M059J (cell line): ENCODE data around the gene IQGAP2. TPM values are rescaled to one million over a fixed set of nuclear protein-coding genes. Genes with fewer than 3 reads are reported as not detected.
"Not testable (repeated sequence)": the region's sequence is repeated elsewhere in the genome, so short reads cannot be mapped to it uniquely, and the experiment has no call there.

Experiments
- DNase-seq: peaks from one replicate; pipeline ENCODE4 v3.0.0-alpha.2; 2012; ENCODE audit warnings: low read depth
- total RNA-seq: library from RNA; depleted of rRNA; stranded (reverse); fragments of >200 nt; shearing (Covaris generic); gene quantifications from 2 replicates; pipeline ENCODE4 v1.2.3, GENCODE V29; 2014

The IQGAP2 gene
- total RNA-seq, 1 experiment from 2014 or later, result 0.52 TPM

DNA sequence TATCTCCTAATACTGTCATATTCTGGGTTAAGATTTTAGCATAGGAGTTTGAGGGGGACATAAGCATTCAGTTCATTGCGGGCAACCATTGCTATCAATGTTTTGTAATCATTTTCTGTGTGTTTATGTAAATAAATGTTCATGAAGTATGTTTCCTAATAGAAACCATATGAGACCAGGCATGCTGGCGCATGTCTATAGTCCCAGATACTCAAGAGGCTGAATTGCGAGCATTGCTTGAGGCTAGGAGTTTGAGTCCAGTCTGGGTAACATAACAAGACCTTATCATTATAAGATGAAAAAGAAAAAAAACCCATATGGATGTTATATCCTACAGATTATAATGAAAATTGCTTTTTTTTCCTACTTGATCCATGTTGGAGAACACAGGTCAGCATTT is 129.0 kb downstream of the IQGAP2 start:
- DNase-seq, result no peak

DNA sequence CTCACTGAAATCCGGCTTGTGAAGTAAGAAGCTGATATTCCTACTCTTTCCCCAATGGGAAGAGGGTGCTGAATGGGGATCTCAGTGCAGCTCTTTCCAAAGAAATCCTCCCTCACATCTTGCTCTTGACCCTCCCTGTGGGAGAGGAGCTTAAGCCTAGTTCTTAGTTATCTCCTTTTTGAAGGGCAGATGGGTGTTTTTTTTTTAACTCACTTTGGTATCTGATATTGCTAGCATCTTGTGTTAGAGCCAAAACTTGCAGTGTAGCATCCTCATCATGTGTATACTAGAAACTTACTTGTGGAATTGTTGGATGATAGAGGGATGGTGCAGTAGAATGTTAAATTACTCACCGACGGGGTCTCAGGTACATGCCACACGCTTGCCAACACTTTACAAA is 129.9 kb downstream of the IQGAP2 start:
- DNase-seq, result no peak

DNA sequence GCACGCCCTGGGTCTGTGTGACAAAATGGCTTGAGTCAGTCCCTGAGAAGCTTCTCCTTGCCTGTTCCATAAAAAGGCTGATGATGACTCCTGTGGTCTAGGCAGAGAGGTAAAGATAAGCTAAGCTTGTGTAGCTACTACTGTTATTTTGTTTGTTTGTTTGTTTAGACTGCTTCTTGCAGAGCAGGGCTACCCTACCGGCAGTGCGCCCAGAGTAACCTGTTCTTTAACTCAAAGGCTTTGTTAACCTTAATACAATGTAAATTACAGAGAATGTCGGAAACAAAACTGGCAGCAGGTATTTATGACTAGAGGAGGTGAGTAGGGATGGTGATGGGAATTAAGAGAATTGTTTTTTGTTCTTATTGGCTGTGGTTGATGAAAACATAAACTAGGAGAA is 132.5 kb downstream of the IQGAP2 start:
- no peak for DNase-seq

- DNase-seq, result no peak
Observed at GRCh38 chr5:76537073-76537543, 134.0 kb downstream of the IQGAP2 start.

GRCh38 chr5:76542241-76542640 is 139.2 kb downstream of the IQGAP2 start:
- no peak for DNase-seq

DNA sequence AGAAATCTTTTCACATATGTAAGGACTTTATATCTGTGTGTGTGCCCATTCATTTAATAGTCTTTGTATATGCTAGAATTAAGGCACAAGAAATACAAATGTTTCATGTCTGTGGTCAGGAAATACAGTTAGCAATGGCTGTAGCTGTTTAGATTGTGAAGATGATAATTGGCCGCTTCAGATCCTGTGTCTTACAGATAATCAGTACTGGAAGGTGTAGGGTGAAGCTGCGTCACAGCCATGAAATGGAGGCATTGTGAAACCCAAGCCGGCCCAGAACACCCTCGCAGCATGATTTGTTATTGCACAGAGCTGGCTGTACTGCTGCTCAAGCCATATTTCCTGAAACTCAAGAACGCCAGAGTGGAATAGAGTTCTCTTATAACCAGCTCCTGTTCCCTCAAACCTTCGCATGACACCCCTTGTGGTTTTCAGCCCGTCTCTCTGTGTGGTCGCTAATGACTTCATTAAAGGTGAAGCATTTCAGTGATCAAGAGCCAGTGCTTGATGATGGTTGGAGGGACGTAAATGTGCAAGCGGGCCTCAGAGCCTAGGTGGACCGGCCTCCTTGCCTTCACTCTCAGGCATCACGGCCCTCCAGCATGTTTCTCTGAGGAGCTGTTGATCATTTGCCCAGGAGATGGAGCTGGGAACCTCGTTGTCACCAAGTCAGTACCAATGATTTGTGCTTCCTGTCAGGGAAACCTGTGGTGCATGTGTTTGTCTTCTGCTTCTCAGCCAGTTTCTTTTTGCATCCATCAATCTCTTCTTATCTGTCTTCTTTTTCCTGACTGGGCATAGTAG is 140.0 kb downstream of the IQGAP2 start:
- DNase-seq, result no peak

GRCh38 chr5:76544268-76544926 is 141.3 kb downstream of the IQGAP2 start:
- DNase-seq, result peak; percentile 21

- DNase-seq, result no peak
Observed at GRCh38 chr5:76545184-76545583, 142.1 kb downstream of the IQGAP2 start.

- no peak for DNase-seq
Observed at GRCh38 chr5:76546497-76547102, 143.5 kb downstream of the IQGAP2 start.

- no peak for DNase-seq
Observed at GRCh38 chr5:76547242-76547890, 144.3 kb downstream of the IQGAP2 start.

- no peak for DNase-seq
Observed at GRCh38 chr5:76547891-76548524, 144.9 kb downstream of the IQGAP2 start.

- DNase-seq, result no peak
Observed at GRCh38 chr5:76548525-76549229, 145.6 kb downstream of the IQGAP2 start.

- not testable (repeated sequence) for DNase-seq
Observed at GRCh38 chr5:76550881-76551280, 147.8 kb downstream of the IQGAP2 start.

GRCh38 chr5:76552546-76552945 is 149.5 kb downstream of the IQGAP2 start:
- DNase-seq, result no peak

- DNase-seq, result no peak
Observed at GRCh38 chr5:76553251-76553650, 150.2 kb downstream of the IQGAP2 start.

GRCh38 chr5:76555114-76555513 is 152.0 kb downstream of the IQGAP2 start:
- no peak for DNase-seq

- no peak for DNase-seq
Observed at GRCh38 chr5:76555717-76556116, 152.6 kb downstream of the IQGAP2 start.

- no peak for DNase-seq
Observed at GRCh38 chr5:76556511-76557221, 153.6 kb downstream of the IQGAP2 start.

DNA sequence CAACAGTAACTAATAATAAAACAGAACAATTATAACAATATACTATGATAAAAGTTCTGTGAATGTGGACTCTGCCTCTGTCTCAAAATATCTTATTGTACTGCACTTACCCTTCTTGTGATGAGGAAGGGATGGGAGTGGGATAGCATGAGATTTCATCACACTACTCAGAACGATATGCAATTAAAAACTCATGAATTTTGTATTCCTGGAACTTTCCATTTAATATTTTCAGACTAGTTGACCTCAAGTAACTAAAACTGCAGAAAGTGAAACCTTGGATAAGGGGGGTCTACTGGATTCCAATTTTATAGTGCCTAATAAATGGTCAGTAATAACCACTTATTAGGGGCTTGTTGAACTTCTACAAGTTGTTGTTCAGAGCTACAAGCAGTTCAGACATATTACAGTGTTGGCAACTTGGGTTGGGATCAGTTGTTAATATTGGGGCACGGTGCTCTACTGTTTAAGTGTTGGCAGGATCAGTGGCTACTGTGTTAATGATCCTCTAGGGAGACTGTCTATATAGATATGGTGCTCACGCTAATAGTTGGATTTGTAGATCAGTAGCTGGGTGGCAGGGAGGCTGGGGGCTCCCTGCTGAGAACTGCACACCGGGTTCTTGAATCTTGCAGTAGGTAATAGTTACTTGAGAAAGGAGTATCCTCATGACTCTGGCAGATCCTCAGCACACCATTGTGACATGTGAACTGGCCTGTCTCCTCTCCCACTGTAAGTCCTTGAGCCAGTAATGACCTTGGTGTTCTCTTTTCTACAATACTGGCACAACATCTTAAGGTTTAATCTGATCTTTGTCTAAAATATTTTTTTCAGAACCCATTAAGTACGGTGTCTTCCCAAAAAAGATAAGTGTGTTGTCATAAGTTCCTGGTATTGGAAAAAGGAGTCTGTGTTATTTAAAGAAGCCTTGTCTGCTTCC is 158.1 kb downstream of the IQGAP2 start:
- DNase-seq, result no peak
